Omental fat pad (tissue), 4 donors: ENCODE measurements around the gene FMN1. TPM values are rescaled to one million over a fixed set of nuclear protein-coding genes. Genes with fewer than 3 reads are reported as not detected.

Experiments used
- ATAC-seq: fragments of 150-250 bp; one replicate; pipeline ENCODE4 v1.9.1; 2016; ENCODE audit warnings: mild to moderate bottlenecking, moderate library complexity; ENCODE audit not compliant: low FRiP score
- DNase-seq: peaks from one replicate; pipeline ENCODE4 v3.0.0-alpha.2; 2019; ENCODE audit warnings: low spot score
- CTCF ChIP-seq, 3 donors: fragments of 450-650 bp; IDR thresholded peaks; one replicate each; pipeline ENCODE4 v1.5.1; 2016 to 2017; ENCODE audit warnings: antibody characterized with exemption in 3 of 3, mild to moderate bottlenecking in 3 of 3, moderate library complexity in 2 of 3
- total RNA-seq, 4 donors: library from RNA; depleted of rRNA; stranded (reverse); fragments of >200 nt; gene quantifications; one replicate each; pipeline ENCODE4 v1.1.0, GENCODE V29; 2016

FMN1 gene
- total RNA-seq, 4 donors from 2014 or later, result 19.9 to 35.5 (median 28.5) TPM

GRCh38 chr15:32743411-32744140 lies 450.9 kb downstream of the FMN1 start:
- no peak for TF ChIP-seq CTCF (IDR thresholded peaks at IDR 0.05)
- DNase-seq, result no peak
- no peak for ATAC-seq

- ATAC-seq (no peak), DNase-seq (no peak)
- TF ChIP-seq CTCF (IDR thresholded peaks at IDR 0.05), result no peak
These were observed 454.9 kb downstream of the FMN1 start for GRCh38 chr15:32739522-32740063.

- TF ChIP-seq CTCF (IDR thresholded peaks at IDR 0.05), result no peak
- DNase-seq, result no peak
- ATAC-seq, result no peak
These were observed 455.8 kb downstream of the FMN1 start for GRCh38 chr15:32738666-32739065.

- no peak for TF ChIP-seq CTCF (IDR thresholded peaks at IDR 0.05)
- ATAC-seq (no peak), DNase-seq (no peak)
These were observed 457.2 kb downstream of the FMN1 start for GRCh38 chr15:32737304-32737703.

- no peak for TF ChIP-seq CTCF (IDR thresholded peaks at IDR 0.05)
- ATAC-seq (no peak), DNase-seq (no peak)
These were observed 457.8 kb downstream of the FMN1 start for GRCh38 chr15:32736701-32737061.

GRCh38 chr15:32735989-32736700 lies 458.4 kb downstream of the FMN1 start:
- no peak for ATAC-seq
- DNase-seq, result no peak
- no peak for TF ChIP-seq CTCF (IDR thresholded peaks at IDR 0.05)
